Measurements from ENCODE around the gene NPIPB8. TPM values are rescaled to one million over a fixed set of nuclear protein-coding genes. Genes with fewer than 3 reads are reported as not detected.

NPIPB8 gene
- total and polyA plus RNA-seq, 9 of the 15 experiments (the other 6 are each of a cell fraction or from before 2014, with no cell fraction given): 0.16 TPM; not detected in 8

DNA sequence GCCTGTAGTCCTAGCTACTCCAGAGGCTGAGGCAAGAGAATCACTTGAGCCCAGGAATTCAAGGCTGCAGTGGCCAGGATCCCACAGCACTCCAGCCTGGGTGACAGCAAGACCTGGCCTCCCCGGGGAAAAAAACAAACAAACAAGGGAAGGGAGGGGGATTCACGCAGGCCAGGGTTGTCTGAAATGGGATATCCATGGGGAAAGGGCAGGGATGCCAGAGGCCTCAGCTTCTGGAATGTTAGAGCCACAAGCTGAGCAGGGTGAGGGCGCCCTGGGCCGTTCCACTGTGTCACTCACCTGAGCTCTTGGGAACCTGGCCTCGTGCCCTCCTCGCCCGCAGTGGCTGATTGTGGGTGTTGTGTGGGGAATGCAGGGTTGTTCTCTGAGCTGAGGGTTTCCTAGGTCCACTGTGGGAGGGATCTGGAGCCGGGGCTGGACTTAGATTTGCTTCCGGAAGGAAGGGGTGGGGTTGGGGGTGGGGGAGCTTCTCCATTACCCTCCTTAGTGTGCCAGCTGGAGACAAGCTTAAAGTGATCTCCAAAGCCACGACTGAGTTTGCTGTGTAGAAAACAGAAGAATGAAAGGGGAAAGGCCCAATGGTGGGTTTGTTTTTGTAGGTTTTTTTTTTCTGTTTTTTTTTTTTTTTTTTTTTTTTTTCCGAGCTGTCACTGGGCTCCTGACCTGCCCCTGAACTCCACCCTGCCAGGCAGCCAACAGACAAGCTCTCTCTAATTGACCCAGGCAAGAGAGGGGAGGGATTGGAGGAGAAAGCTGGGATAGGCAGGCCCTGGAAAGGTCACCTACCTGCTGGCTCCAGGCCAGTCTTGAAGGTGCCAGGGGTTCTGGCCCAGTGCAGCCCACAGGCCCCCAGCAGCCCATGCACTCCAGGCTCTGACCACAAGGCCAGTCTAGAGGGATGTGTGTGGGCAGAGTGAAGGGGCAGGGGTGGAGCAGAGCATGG lies 28.0 kb upstream of the NPIPB8 start, which contains the start of gene SULT1A1 (continued):
- TF ChIP-seq, protein P1, sequence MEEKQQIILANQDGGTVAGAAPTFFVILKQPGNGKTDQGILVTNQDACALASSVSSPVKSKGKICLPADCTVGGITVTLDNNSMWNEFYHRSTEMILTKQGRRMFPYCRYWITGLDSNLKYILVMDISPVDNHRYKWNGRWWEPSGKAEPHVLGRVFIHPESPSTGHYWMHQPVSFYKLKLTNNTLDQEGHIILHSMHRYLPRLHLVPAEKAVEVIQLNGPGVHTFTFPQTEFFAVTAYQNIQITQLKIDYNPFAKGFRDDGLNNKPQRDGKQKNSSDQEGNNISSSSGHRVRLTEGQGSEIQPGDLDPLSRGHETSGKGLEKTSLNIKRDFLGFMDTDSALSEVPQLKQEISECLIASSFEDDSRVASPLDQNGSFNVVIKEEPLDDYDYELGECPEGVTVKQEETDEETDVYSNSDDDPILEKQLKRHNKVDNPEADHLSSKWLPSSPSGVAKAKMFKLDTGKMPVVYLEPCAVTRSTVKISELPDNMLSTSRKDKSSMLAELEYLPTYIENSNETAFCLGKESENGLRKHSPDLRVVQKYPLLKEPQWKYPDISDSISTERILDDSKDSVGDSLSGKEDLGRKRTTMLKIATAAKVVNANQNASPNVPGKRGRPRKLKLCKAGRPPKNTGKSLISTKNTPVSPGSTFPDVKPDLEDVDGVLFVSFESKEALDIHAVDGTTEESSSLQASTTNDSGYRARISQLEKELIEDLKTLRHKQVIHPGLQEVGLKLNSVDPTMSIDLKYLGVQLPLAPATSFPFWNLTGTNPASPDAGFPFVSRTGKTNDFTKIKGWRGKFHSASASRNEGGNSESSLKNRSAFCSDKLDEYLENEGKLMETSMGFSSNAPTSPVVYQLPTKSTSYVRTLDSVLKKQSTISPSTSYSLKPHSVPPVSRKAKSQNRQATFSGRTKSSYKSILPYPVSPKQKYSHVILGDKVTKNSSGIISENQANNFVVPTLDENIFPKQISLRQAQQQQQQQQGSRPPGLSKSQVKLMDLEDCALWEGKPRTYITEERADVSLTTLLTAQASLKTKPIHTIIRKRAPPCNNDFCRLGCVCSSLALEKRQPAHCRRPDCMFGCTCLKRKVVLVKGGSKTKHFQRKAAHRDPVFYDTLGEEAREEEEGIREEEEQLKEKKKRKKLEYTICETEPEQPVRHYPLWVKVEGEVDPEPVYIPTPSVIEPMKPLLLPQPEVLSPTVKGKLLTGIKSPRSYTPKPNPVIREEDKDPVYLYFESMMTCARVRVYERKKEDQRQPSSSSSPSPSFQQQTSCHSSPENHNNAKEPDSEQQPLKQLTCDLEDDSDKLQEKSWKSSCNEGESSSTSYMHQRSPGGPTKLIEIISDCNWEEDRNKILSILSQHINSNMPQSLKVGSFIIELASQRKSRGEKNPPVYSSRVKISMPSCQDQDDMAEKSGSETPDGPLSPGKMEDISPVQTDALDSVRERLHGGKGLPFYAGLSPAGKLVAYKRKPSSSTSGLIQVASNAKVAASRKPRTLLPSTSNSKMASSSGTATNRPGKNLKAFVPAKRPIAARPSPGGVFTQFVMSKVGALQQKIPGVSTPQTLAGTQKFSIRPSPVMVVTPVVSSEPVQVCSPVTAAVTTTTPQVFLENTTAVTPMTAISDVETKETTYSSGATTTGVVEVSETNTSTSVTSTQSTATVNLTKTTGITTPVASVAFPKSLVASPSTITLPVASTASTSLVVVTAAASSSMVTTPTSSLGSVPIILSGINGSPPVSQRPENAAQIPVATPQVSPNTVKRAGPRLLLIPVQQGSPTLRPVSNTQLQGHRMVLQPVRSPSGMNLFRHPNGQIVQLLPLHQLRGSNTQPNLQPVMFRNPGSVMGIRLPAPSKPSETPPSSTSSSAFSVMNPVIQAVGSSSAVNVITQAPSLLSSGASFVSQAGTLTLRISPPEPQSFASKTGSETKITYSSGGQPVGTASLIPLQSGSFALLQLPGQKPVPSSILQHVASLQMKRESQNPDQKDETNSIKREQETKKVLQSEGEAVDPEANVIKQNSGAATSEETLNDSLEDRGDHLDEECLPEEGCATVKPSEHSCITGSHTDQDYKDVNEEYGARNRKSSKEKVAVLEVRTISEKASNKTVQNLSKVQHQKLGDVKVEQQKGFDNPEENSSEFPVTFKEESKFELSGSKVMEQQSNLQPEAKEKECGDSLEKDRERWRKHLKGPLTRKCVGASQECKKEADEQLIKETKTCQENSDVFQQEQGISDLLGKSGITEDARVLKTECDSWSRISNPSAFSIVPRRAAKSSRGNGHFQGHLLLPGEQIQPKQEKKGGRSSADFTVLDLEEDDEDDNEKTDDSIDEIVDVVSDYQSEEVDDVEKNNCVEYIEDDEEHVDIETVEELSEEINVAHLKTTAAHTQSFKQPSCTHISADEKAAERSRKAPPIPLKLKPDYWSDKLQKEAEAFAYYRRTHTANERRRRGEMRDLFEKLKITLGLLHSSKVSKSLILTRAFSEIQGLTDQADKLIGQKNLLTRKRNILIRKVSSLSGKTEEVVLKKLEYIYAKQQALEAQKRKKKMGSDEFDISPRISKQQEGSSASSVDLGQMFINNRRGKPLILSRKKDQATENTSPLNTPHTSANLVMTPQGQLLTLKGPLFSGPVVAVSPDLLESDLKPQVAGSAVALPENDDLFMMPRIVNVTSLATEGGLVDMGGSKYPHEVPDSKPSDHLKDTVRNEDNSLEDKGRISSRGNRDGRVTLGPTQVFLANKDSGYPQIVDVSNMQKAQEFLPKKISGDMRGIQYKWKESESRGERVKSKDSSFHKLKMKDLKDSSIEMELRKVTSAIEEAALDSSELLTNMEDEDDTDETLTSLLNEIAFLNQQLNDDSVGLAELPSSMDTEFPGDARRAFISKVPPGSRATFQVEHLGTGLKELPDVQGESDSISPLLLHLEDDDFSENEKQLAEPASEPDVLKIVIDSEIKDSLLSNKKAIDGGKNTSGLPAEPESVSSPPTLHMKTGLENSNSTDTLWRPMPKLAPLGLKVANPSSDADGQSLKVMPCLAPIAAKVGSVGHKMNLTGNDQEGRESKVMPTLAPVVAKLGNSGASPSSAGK (IDR thresholded peaks at IDR 0.05): 0 out of 2 replicates have a peak, but pooled peaks have one; percentile 20
- no peak for TF ChIP-seq TCF7L2 (IDR thresholded peaks at IDR 0.05; ENCODE audit: low read depth, low read length)
- no peak for TF ChIP-seq ZNF778 (CRISPR knock-in tag; IDR thresholded peaks at IDR 0.05)
- no peak for TF ChIP-seq ZNF217 (CRISPR knock-in tag; IDR thresholded peaks at IDR 0.05)
- no peak for TF ChIP-seq XRCC3 (IDR thresholded peaks at IDR 0.05)
- TF ChIP-seq, protein P2, sequence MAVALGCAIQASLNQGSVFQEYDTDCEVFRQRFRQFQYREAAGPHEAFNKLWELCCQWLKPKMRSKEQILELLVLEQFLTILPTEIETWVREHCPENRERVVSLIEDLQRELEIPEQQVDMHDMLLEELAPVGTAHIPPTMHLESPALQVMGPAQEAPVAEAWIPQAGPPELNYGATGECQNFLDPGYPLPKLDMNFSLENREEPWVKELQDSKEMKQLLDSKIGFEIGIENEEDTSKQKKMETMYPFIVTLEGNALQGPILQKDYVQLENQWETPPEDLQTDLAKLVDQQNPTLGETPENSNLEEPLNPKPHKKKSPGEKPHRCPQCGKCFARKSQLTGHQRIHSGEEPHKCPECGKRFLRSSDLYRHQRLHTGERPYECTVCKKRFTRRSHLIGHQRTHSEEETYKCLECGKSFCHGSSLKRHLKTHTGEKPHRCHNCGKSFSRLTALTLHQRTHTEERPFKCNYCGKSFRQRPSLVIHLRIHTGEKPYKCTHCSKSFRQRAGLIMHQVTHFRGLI (CRISPR knock-in tag; IDR thresholded peaks at IDR 0.05): no peak
- no peak for TF ChIP-seq ESRRB (CRISPR knock-in tag; IDR thresholded peaks at IDR 0.05; ENCODE audit: borderline replicate concordance)
- TF ChIP-seq ZNF232 (CRISPR knock-in tag; IDR thresholded peaks at IDR 0.05): no peak
- TF ChIP-seq, protein P3, sequence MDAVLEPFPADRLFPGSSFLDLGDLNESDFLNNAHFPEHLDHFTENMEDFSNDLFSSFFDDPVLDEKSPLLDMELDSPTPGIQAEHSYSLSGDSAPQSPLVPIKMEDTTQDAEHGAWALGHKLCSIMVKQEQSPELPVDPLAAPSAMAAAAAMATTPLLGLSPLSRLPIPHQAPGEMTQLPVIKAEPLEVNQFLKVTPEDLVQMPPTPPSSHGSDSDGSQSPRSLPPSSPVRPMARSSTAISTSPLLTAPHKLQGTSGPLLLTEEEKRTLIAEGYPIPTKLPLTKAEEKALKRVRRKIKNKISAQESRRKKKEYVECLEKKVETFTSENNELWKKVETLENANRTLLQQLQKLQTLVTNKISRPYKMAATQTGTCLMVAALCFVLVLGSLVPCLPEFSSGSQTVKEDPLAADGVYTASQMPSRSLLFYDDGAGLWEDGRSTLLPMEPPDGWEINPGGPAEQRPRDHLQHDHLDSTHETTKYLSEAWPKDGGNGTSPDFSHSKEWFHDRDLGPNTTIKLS (IDR thresholded peaks at IDR 0.05; ENCODE audit: borderline replicate concordance, low read depth): no peak
- no peak for TF ChIP-seq ELF4 (CRISPR knock-in tag; IDR thresholded peaks at IDR 0.05)
- no peak for TF ChIP-seq TSC22D4 (tag; IDR thresholded peaks at IDR 0.05)
- TF ChIP-seq HCFC1 (IDR thresholded peaks at IDR 0.05; ENCODE audit: low read depth, low read length): no peak
- TF ChIP-seq GABPA (tag; conservative IDR thresholded peaks at IDR 0.05; ENCODE audit: low read depth): peak; percentile 65

Measured in K562 (cell line).